GM23338 (cell line): ENCODE data around the gene MXRA8. TPM values are rescaled to one million over a fixed set of nuclear protein-coding genes. Genes with fewer than 3 reads are reported as not detected.

Source experiments
- ATAC-seq: fragments of 200-7000 bp; cut with Tn5 transposase; 3 replicates; pipeline ENCODE4 v1.9.1; 2020
- DNase-seq: peaks from one replicate; pipeline ENCODE4 v3.0.0-alpha.2; 2015; ENCODE audit warnings: low spot score
- H2AFZ ChIP-seq: fragments of 200-600 bp; sonication (generic); 2 replicates; pipeline ENCODE4 v1.8.0; 2016; ENCODE audit warnings: antibody characterized with exemption, mild to moderate bottlenecking, moderate library complexity
- H3F3A ChIP-seq: fragments of 200-600 bp; sonication (generic); replicated peaks from 2 replicates; pipeline ENCODE4 v1.8.0; 2017; ENCODE audit warnings: antibody characterized with exemption, mixed run types, low read depth
- H3K27ac ChIP-seq: fragments of 200-600 bp; sonication (generic); 2 replicates; pipeline ENCODE4 v1.6.1; 2016; ENCODE audit warnings: low read depth
- H3K27me3 ChIP-seq: fragments of 200-600 bp; sonication (generic); 2 replicates; pipeline ENCODE4 v1.8.0; 2016; ENCODE audit warnings: mild to moderate bottlenecking, mixed run types, moderate library complexity; ENCODE audit not compliant: insufficient read depth
- H3K36me3 ChIP-seq: fragments of 200-600 bp; sonication (generic); 2 replicates; pipeline ENCODE4 v1.8.0; 2016; ENCODE audit warnings: mild to moderate bottlenecking; ENCODE audit not compliant: insufficient read depth
- H3K4me1 ChIP-seq: fragments of 200-600 bp; sonication (generic); 2 replicates; pipeline ENCODE4 v1.8.0; 2016; ENCODE audit warnings: mild to moderate bottlenecking, moderate library complexity; ENCODE audit not compliant: insufficient read depth
- H3K4me2 ChIP-seq: fragments of 200-600 bp; sonication (generic); 2 replicates; pipeline ENCODE4 v1.7.1; 2017; ENCODE audit warnings: mixed run types
- H3K4me3 ChIP-seq: fragments of 200-600 bp; sonication (generic); 2 replicates; pipeline ENCODE4 v1.6.1; 2016; ENCODE audit warnings: mixed run types
- H3K79me2 ChIP-seq: fragments of 200-600 bp; sonication (generic); replicated peaks from 2 replicates; pipeline ENCODE4 v1.8.0; 2017; ENCODE audit warnings: mild to moderate bottlenecking; ENCODE audit not compliant: insufficient read depth
- H3K9me2 ChIP-seq: fragments of 200-600 bp; sonication (generic); 2 replicates; pipeline ENCODE4 v1.8.0; 2017; ENCODE audit not compliant: insufficient read depth
- H4K20me1 ChIP-seq: fragments of 200-600 bp; sonication (generic); replicated peaks from 2 replicates; pipeline ENCODE4 v1.8.0; 2017; ENCODE audit warnings: mild to moderate bottlenecking; ENCODE audit not compliant: insufficient read depth
- H3K27ac Mint-ChIP-seq: 2 replicates; pipeline ENCODE4 v1.8.0; 2020; ENCODE audit warnings: inconsistent platforms, mild to moderate bottlenecking, moderate library complexity, mixed read lengths
- H3K27me3 Mint-ChIP-seq: 3 replicates; pipeline ENCODE4 v1.8.0; 2022; ENCODE audit warnings: low read depth, mild to moderate bottlenecking, moderate library complexity, mixed read lengths, inconsistent platforms; ENCODE audit not compliant: insufficient read depth, poor library complexity
- H3K36me3 Mint-ChIP-seq: 3 replicates; pipeline ENCODE4 v1.8.0; 2021; ENCODE audit warnings: low read depth, mild to moderate bottlenecking, inconsistent platforms, moderate library complexity, mixed read lengths
- H3K4me1 Mint-ChIP-seq: 3 replicates; pipeline ENCODE4 v1.8.0; 2020; ENCODE audit warnings: mild to moderate bottlenecking, inconsistent platforms, mixed read lengths
- H3K4me3 Mint-ChIP-seq: 3 replicates; pipeline ENCODE4 v1.8.0; 2021; ENCODE audit warnings: moderate library complexity, mild to moderate bottlenecking, inconsistent platforms, mixed read lengths
- H3K9me3 Mint-ChIP-seq: 3 replicates; pipeline ENCODE4 v1.8.0; 2020; ENCODE audit warnings: moderate library complexity, mild to moderate bottlenecking, inconsistent platforms, mixed read lengths
- CREB1 ChIP-seq: fragments of 250-450 bp; sonication (Bioruptor Pico); IDR thresholded peaks from 2 replicates; pipeline ENCODE4 v1.5.0; 2020; ENCODE audit warnings: low read depth, mild to moderate bottlenecking, moderate library complexity
- EZH2 ChIP-seq: fragments of 200-600 bp; sonication (generic); IDR thresholded peaks from one replicate; pipeline ENCODE4 v1.8.0; 2017; ENCODE audit warnings: antibody characterized with exemption, mild to moderate bottlenecking, low read depth; ENCODE audit not compliant: unreplicated experiment
- EZH2phosphoT487 ChIP-seq: fragments of 200-600 bp; sonication (generic); IDR thresholded peaks from one replicate; pipeline ENCODE4 v1.8.1; 2018; ENCODE audit warnings: antibody characterized with exemption; ENCODE audit not compliant: unreplicated experiment
- JUNB ChIP-seq: IDR thresholded peaks from one replicate; pipeline ENCODE4 v1.6.1; 2016; ENCODE audit warnings: antibody characterized with exemption; ENCODE audit not compliant: unreplicated experiment
- NANOG ChIP-seq: IDR thresholded peaks from 2 replicates; pipeline ENCODE4 v1.6.1; 2016; ENCODE audit warnings: antibody characterized with exemption, borderline replicate concordance
- POLR2AphosphoS5 ChIP-seq: IDR thresholded peaks from 2 replicates; pipeline ENCODE4 v1.6.1; 2016; ENCODE audit warnings: antibody characterized with exemption, low read depth
- STAT1 ChIP-seq: IDR thresholded peaks from one replicate; pipeline ENCODE4 v1.6.1; 2016; ENCODE audit warnings: antibody characterized with exemption; ENCODE audit not compliant: unreplicated experiment
- ZNF114 ChIP-seq: fragments of 250-450 bp; sonication (Bioruptor Pico); IDR thresholded peaks from 2 replicates; pipeline ENCODE4 v1.5.0; 2020; ENCODE audit warnings: mild to moderate bottlenecking, moderate library complexity
- ZNF331 ChIP-seq: fragments of 250-450 bp; sonication (Bioruptor Pico); IDR thresholded peaks from 2 replicates; pipeline ENCODE4 v1.5.0; 2020; ENCODE audit warnings: low read depth, mild to moderate bottlenecking, moderate library complexity
- polyA plus RNA-seq: library from polyadenylated mRNA; unstranded; fragments of >200 nt; fragmentation: Nextera tagmentation; extraction: Ambion mirVana; gene quantifications from 2 replicates; pipeline ENCODE4 v1.2.1, GENCODE V29; 2016
- total RNA-seq: library from RNA; depleted of rRNA; stranded (reverse); fragments of >200 nt; shearing (Covaris generic); gene quantifications from 2 replicates; pipeline ENCODE4 v1.2.3, GENCODE V29; 2014
- TF ChIP-seq, protein P1 (sequence below): IDR thresholded peaks from one replicate; pipeline ENCODE4 v1.6.1; 2018; ENCODE audit warnings: antibody characterized with exemption; ENCODE audit not compliant: unreplicated experiment
- TF ChIP-seq, protein P2 (sequence below): fragments of 250-450 bp; sonication (Bioruptor Pico); IDR thresholded peaks from 2 replicates; pipeline ENCODE4 v1.5.0; 2020; ENCODE audit warnings: mild to moderate bottlenecking, moderate library complexity
- TF ChIP-seq, protein P3 (sequence below), 2 experiments: fragments of 200-600 bp in 1 of 2; sonication (generic) in 1 of 2; conservative IDR thresholded peaks; 2 replicates each; pipeline versions ENCODE4 v1.5.1 to v1.6.1; 2016 to 2017; ENCODE audit warnings: antibody characterized with exemption in 2 of 2, low read depth in 2 of 2, mild to moderate bottlenecking in 2 of 2, moderate library complexity in 1 of 2
- TF ChIP-seq, protein P4 (sequence below): IDR thresholded peaks from 2 replicates; pipeline ENCODE4 v1.6.1; 2016; ENCODE audit warnings: antibody characterized with exemption

The MXRA8 gene
- total and polyA plus RNA-seq, 2 experiments from 2014 or later, result 9.1 to 17.2 TPM

DNA sequence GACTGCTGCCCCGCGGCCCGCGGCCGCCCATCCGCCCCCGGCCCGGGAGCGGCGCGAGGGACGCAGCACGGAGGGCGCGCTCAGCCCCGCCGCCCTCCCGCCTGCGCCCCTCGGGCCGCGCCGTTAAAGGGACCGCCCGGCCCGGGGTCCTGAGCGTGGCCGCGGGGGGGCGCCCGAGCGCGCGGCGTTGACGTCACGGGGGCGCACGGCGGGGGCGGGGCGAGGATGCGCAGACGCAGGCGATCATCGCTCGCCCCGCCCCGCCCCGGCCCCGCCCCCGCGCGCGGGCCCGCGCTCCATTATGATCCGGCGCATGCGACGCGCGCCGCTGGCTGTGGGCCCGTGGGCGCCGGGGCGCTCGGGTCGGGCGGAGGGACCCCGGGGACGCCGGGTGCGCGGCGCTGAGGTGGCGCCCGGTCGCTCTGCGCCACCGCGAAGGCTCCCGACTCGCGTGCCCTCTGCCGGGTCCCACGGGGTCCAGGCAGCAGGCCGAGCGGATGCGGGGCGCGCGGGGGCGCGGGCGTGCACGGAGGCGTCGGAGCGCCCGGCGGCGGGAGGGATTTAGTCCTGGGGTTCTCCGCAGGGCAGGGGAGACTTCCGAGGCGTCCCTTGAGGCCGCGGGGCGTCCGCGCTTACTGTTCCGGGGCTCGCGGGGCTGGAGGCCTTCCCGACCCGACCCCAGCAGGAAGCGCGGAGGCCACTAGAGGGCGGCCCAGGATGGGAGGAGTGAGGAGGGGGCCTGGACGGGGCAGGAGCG is 8.9 kb downstream of the MXRA8 start, which contains the start of gene DVL1:
DVL1 (minus strand) TSS at position 163 of the 757 bp plus-strand sequence. CDS start 353 bp downstream, outside the sequence.
- Histone ChIP-seq H3K4me2 (peak within 1 kb of the TSS; percentile 84), H4K20me1 (no peaks in the 10 kb centered on the region; the same call in none of the 2 replicates)
- H3K4me3 Mint-ChIP-seq, result peak within 1 kb of the TSS; percentile 78

More for the DNA sequence above, 8.9 kb downstream of the MXRA8 start, which contains the start of gene DVL1:
- TF ChIP-seq EZH2 (no peak), ZNF331 (CRISPR knock-in tag) (no peak), CREB1 (CRISPR knock-in tag) (peak; percentile 82), EZH2phosphoT487 (no peak), NANOG (no peak), POLR2AphosphoS5 (peak; percentile 38), JUNB (no peak), STAT1 (no peak), ZNF114 (CRISPR knock-in tag) (no peak)
- TF ChIP-seq, protein P1, sequence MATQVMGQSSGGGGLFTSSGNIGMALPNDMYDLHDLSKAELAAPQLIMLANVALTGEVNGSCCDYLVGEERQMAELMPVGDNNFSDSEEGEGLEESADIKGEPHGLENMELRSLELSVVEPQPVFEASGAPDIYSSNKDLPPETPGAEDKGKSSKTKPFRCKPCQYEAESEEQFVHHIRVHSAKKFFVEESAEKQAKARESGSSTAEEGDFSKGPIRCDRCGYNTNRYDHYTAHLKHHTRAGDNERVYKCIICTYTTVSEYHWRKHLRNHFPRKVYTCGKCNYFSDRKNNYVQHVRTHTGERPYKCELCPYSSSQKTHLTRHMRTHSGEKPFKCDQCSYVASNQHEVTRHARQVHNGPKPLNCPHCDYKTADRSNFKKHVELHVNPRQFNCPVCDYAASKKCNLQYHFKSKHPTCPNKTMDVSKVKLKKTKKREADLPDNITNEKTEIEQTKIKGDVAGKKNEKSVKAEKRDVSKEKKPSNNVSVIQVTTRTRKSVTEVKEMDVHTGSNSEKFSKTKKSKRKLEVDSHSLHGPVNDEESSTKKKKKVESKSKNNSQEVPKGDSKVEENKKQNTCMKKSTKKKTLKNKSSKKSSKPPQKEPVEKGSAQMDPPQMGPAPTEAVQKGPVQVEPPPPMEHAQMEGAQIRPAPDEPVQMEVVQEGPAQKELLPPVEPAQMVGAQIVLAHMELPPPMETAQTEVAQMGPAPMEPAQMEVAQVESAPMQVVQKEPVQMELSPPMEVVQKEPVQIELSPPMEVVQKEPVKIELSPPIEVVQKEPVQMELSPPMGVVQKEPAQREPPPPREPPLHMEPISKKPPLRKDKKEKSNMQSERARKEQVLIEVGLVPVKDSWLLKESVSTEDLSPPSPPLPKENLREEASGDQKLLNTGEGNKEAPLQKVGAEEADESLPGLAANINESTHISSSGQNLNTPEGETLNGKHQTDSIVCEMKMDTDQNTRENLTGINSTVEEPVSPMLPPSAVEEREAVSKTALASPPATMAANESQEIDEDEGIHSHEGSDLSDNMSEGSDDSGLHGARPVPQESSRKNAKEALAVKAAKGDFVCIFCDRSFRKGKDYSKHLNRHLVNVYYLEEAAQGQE, result no peak
- TF ChIP-seq, protein P2, sequence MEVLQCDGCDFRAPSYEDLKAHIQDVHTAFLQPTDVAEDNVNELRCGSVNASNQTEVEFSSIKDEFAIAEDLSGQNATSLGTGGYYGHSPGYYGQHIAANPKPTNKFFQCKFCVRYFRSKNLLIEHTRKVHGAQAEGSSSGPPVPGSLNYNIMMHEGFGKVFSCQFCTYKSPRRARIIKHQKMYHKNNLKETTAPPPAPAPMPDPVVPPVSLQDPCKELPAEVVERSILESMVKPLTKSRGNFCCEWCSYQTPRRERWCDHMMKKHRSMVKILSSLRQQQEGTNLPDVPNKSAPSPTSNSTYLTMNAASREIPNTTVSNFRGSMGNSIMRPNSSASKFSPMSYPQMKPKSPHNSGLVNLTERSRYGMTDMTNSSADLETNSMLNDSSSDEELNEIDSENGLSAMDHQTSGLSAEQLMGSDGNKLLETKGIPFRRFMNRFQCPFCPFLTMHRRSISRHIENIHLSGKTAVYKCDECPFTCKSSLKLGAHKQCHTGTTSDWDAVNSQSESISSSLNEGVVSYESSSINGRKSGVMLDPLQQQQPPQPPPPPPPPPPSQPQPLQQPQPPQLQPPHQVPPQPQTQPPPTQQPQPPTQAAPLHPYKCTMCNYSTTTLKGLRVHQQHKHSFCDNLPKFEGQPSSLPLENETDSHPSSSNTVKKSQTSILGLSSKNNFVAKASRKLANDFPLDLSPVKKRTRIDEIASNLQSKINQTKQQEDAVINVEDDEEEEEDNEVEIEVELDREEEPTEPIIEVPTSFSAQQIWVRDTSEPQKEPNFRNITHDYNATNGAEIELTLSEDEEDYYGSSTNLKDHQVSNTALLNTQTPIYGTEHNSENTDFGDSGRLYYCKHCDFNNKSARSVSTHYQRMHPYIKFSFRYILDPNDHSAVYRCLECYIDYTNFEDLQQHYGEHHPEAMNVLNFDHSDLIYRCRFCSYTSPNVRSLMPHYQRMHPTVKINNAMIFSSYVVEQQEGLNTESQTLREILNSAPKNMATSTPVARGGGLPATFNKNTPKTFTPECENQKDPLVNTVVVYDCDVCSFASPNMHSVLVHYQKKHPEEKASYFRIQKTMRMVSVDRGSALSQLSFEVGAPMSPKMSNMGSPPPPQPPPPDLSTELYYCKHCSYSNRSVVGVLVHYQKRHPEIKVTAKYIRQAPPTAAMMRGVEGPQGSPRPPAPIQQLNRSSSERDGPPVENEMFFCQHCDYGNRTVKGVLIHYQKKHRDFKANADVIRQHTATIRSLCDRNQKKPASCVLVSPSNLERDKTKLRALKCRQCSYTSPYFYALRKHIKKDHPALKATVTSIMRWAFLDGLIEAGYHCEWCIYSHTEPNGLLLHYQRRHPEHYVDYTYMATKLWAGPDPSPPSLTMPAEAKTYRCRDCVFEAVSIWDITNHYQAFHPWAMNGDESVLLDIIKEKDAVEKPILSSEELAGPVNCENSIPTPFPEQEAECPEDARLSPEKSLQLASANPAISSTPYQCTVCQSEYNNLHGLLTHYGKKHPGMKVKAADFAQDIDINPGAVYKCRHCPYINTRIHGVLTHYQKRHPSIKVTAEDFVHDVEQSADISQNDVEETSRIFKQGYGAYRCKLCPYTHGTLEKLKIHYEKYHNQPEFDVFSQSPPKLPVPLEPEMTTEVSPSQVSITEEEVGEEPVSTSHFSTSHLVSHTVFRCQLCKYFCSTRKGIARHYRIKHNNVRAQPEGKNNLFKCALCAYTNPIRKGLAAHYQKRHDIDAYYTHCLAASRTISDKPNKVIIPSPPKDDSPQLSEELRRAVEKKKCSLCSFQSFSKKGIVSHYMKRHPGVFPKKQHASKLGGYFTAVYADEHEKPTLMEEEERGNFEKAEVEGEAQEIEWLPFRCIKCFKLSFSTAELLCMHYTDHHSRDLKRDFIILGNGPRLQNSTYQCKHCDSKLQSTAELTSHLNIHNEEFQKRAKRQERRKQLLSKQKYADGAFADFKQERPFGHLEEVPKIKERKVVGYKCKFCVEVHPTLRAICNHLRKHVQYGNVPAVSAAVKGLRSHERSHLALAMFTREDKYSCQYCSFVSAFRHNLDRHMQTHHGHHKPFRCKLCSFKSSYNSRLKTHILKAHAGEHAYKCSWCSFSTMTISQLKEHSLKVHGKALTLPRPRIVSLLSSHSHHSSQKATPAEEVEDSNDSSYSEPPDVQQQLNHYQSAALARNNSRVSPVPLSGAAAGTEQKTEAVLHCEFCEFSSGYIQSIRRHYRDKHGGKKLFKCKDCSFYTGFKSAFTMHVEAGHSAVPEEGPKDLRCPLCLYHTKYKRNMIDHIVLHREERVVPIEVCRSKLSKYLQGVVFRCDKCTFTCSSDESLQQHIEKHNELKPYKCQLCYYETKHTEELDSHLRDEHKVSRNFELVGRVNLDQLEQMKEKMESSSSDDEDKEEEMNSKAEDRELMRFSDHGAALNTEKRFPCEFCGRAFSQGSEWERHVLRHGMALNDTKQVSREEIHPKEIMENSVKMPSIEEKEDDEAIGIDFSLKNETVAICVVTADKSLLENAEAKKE (CRISPR knock-in tag), result no peak
- TF ChIP-seq, protein P3, sequence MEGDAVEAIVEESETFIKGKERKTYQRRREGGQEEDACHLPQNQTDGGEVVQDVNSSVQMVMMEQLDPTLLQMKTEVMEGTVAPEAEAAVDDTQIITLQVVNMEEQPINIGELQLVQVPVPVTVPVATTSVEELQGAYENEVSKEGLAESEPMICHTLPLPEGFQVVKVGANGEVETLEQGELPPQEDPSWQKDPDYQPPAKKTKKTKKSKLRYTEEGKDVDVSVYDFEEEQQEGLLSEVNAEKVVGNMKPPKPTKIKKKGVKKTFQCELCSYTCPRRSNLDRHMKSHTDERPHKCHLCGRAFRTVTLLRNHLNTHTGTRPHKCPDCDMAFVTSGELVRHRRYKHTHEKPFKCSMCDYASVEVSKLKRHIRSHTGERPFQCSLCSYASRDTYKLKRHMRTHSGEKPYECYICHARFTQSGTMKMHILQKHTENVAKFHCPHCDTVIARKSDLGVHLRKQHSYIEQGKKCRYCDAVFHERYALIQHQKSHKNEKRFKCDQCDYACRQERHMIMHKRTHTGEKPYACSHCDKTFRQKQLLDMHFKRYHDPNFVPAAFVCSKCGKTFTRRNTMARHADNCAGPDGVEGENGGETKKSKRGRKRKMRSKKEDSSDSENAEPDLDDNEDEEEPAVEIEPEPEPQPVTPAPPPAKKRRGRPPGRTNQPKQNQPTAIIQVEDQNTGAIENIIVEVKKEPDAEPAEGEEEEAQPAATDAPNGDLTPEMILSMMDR (conservative IDR thresholded peaks at IDR 0.05; ENCODE audit: low read depth in 2 of 2), result peak; percentile 41 to 67
- TF ChIP-seq, protein P4, sequence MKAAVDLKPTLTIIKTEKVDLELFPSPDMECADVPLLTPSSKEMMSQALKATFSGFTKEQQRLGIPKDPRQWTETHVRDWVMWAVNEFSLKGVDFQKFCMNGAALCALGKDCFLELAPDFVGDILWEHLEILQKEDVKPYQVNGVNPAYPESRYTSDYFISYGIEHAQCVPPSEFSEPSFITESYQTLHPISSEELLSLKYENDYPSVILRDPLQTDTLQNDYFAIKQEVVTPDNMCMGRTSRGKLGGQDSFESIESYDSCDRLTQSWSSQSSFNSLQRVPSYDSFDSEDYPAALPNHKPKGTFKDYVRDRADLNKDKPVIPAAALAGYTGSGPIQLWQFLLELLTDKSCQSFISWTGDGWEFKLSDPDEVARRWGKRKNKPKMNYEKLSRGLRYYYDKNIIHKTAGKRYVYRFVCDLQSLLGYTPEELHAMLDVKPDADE, result no peak
- H3K9me2 ChIP-seq, result no peaks in the 10 kb centered on the region
- ATAC-seq (peak; percentile 16), DNase-seq (peak; percentile 89)
- H3K36me3 Mint-ChIP-seq, result no peaks in the 10 kb centered on the region
- H3K79me2 ChIP-seq, result peaks cover 14% of the 10 kb centered on the region
- H3K4me1 Mint-ChIP-seq, result peaks cover 25% of the 10 kb centered on the region
- H3K27me3 Mint-ChIP-seq, result peaks cover 26% of the 10 kb centered on the region
- H3K9me3 Mint-ChIP-seq, result no peaks in the 10 kb centered on the region
- H3K27me3 ChIP-seq, result peaks cover 17% of the 10 kb centered on the region
- H3K36me3 ChIP-seq, result no peaks in the 10 kb centered on the region
- H3K4me3 ChIP-seq, result peak within 1 kb of the TSS; percentile 65
- peaks cover 25% of the 10 kb centered on the region for H3F3A ChIP-seq
- H3K4me1 ChIP-seq, result peaks cover 25% of the 10 kb centered on the region
- no peak within 1 kb of the TSS for H3K27ac Mint-ChIP-seq
- H2AFZ ChIP-seq, result no peak within 1 kb of the TSS
- no peak within 1 kb of the TSS for H3K27ac ChIP-seq
